Smooth muscle cell of the coronary artery (primary cell): ENCODE data around the gene TAF11L2. TPM values are rescaled to one million over a fixed set of nuclear protein-coding genes. Genes with fewer than 3 reads are reported as not detected.

Source experiments
- total RNA-seq: library from RNA; depleted of rRNA; stranded (reverse); fragments of >200 nt; gene quantifications from 2 replicates; pipeline ENCODE4 v1.2.3, GENCODE V29; 2014; ENCODE audit warnings: low replicate concordance

TAF11L2 gene
- total RNA-seq: not detected in 2 replicates

GRCh38 chr5:17497931-17498330, at the start of gene TAF11L2:
TAF11L2 (plus strand) TSS chr5:17498231.

GRCh38 chr5:17518067-17518466, 20.0 kb downstream of the TAF11L2 start, which contains the start of gene TAF11L3:
TAF11L3 (plus strand) TSS chr5:17518367.

GRCh38 chr5:17521501-17521900, 23.5 kb downstream of the TAF11L2 start, which contains the start of gene TAF11L4:
TAF11L4 (plus strand) TSS chr5:17521801.

GRCh38 chr5:17524935-17525334, 26.9 kb downstream of the TAF11L2 start, which contains the start of gene TAF11L5:
TAF11L5 (plus strand) TSS chr5:17525235.

GRCh38 chr5:17528369-17528768, 30.3 kb downstream of the TAF11L2 start, which contains the start of gene TAF11L6:
TAF11L6 (plus strand) TSS chr5:17528669.

Other genes with a start within 250 kb of the TAF11L2 start
- not detected in 2 replicates for gene TAF11L3, start 20.1 kb downstream of the TAF11L2 start, total RNA-seq
- gene TAF11L4, start 23.6 kb downstream of the TAF11L2 start, total RNA-seq: not detected in 2 replicates
- not detected in 2 replicates for gene TAF11L5, start 27.0 kb downstream of the TAF11L2 start, total RNA-seq
- gene TAF11L6, start 30.4 kb downstream of the TAF11L2 start, total RNA-seq: not detected in 2 replicates
- not detected in 2 replicates for gene TAF11L7, start 87.5 kb downstream of the TAF11L2 start, total RNA-seq
- not detected in 2 replicates for gene TAF11L8, start 92.7 kb downstream of the TAF11L2 start, total RNA-seq
- gene TAF11L9, start 96.2 kb downstream of the TAF11L2 start, total RNA-seq: not detected in 2 replicates
- not detected in 2 replicates for gene TAF11L10, start 99.6 kb downstream of the TAF11L2 start, total RNA-seq
- gene TAF11L11, start 106.0 kb downstream of the TAF11L2 start, total RNA-seq: not detected in 2 replicates
- gene TAF11L12, start 112.2 kb downstream of the TAF11L2 start, total RNA-seq: not detected in 2 replicates
- not detected in 2 replicates for gene TAF11L13, start 133.9 kb downstream of the TAF11L2 start, total RNA-seq
- gene TAF11L14, start 136.2 kb downstream of the TAF11L2 start, total RNA-seq: not detected in 2 replicates